ENCODE results near the gene MAP4K4. TPM values are rescaled to one million over a fixed set of nuclear protein-coding genes. Genes with fewer than 3 reads are reported as not detected.

The MAP4K4 gene
- total RNA-seq, 1 donor from 2014 or later, result 91.9 TPM

DNA sequence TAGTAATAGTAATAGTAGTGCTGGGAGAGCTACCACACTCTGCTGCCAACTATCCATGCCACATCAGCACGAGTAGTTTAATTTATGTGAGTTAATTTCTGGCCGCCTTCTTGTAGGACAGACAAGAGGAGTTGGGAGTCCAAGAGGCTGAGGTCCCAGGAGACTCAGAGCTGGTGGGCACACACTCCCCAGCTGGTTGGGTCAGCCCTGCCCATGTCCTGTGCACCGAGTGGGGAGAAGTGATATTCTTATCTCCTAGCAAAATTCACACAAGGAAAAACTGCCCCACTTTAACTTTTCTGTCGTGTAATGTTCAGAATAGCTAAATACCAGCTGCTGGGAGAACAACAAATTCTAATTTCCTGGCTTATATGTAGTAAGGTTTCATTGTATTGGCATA lies 15.2 kb upstream of the MAP4K4 start:
- H3K4me1 Mint-ChIP-seq, result peaks cover 3% of the 10 kb centered on the region

GRCh38 chr2:101684313-101684712 lies 13.2 kb upstream of the MAP4K4 start:
- Mint-ChIP-seq H3K9me3 (peaks cover 2% of the 10 kb centered on the region), H3K4me3 (no peak overlapping the region), H3K27me3 (ENCODE audit: insufficient read depth, low read depth) (peaks cover 3% of the 10 kb centered on the region), H3K27ac (no peak overlapping the region), H3K36me3 (no peaks in the 10 kb centered on the region), H3K4me1 (peaks cover 2% of the 10 kb centered on the region)
- H3F3A ChIP-seq (ENCODE audit: low read depth), result no peaks in the 10 kb centered on the region
- H3K79me2 ChIP-seq (ENCODE audit: low read depth), result no peaks in the 10 kb centered on the region
- no peaks in the 10 kb centered on the region for H4K20me1 ChIP-seq (ENCODE audit: low read depth)
- no peaks in the 10 kb centered on the region for H3K36me3 ChIP-seq
- no peak for TF ChIP-seq CTCF (IDR thresholded peaks at IDR 0.05)
- TF ChIP-seq EZH2 (IDR thresholded peaks at IDR 0.05), result no peak
- no peak for TF ChIP-seq EZH2phosphoT487 (IDR thresholded peaks at IDR 0.05)
- H3K27ac ChIP-seq, result no peak overlapping the region
- H3K4me2 ChIP-seq, result no peak overlapping the region
- no peak overlapping the region for H3K4me3 ChIP-seq
- no peak overlapping the region for H2AFZ ChIP-seq (replicated peaks)
- H3K9me3 ChIP-seq (ENCODE audit: low read depth), result no peaks in the 10 kb centered on the region
- H3K9ac ChIP-seq, result no peak overlapping the region
- no peaks in the 10 kb centered on the region for H3K27me3 ChIP-seq
- H3K4me1 ChIP-seq, result no peaks in the 10 kb centered on the region
- DNase-seq (ENCODE audit: low spot score), result no peak

More for the DNA sequence above, 15.2 kb upstream of the MAP4K4 start:
- Histone ChIP-seq H3F3A (ENCODE audit: low read depth) (no peaks in the 10 kb centered on the region), H2AFZ (replicated peaks) (no peak overlapping the region), H3K27ac (no peak overlapping the region), H3K36me3 (no peaks in the 10 kb centered on the region), H3K27me3 (no peaks in the 10 kb centered on the region), H3K79me2 (ENCODE audit: low read depth) (no peaks in the 10 kb centered on the region), H4K20me1 (ENCODE audit: low read depth) (no peaks in the 10 kb centered on the region), H3K4me1 (no peaks in the 10 kb centered on the region), H3K9ac (no peak overlapping the region), H3K9me3 (ENCODE audit: low read depth) (no peaks in the 10 kb centered on the region), H3K4me2 (no peak overlapping the region), H3K4me3 (no peak overlapping the region)
- no peak for TF ChIP-seq EZH2 (IDR thresholded peaks at IDR 0.05)
- no peaks in the 10 kb centered on the region for H3K36me3 Mint-ChIP-seq
- no peak overlapping the region for H3K4me3 Mint-ChIP-seq
- no peak for DNase-seq (ENCODE audit: low spot score)
- no peak overlapping the region for H3K27ac Mint-ChIP-seq
- H3K27me3 Mint-ChIP-seq (ENCODE audit: insufficient read depth, low read depth), result peaks cover 3% of the 10 kb centered on the region
- no peaks in the 10 kb centered on the region for H3K9me3 Mint-ChIP-seq

GRCh38 chr2:101688261-101688660 lies 9.2 kb upstream of the MAP4K4 start:
- TF ChIP-seq EZH2phosphoT487 (IDR thresholded peaks at IDR 0.05), result no peak
- no peak for TF ChIP-seq CTCF (IDR thresholded peaks at IDR 0.05)
- TF ChIP-seq EZH2 (IDR thresholded peaks at IDR 0.05), result no peak
- Mint-ChIP-seq H3K9me3 (peaks cover 2% of the 10 kb centered on the region), H3K4me3 (no peak overlapping the region), H3K36me3 (no peaks in the 10 kb centered on the region), H3K27me3 (ENCODE audit: insufficient read depth, low read depth) (peaks cover 2% of the 10 kb centered on the region), H3K4me1 (no peaks in the 10 kb centered on the region), H3K27ac (no peak overlapping the region)
- Histone ChIP-seq H3K9me3 (ENCODE audit: low read depth) (no peaks in the 10 kb centered on the region), H2AFZ (replicated peaks) (no peak overlapping the region), H3K36me3 (no peaks in the 10 kb centered on the region), H3K27me3 (no peaks in the 10 kb centered on the region), H3K27ac (no peak overlapping the region), H4K20me1 (ENCODE audit: low read depth) (no peaks in the 10 kb centered on the region), H3K4me3 (no peak overlapping the region), H3K79me2 (ENCODE audit: low read depth) (no peaks in the 10 kb centered on the region), H3F3A (ENCODE audit: low read depth) (no peaks in the 10 kb centered on the region), H3K4me2 (no peak overlapping the region), H3K4me1 (no peaks in the 10 kb centered on the region), H3K9ac (no peak overlapping the region)
- DNase-seq (ENCODE audit: low spot score), result no peak

DNA sequence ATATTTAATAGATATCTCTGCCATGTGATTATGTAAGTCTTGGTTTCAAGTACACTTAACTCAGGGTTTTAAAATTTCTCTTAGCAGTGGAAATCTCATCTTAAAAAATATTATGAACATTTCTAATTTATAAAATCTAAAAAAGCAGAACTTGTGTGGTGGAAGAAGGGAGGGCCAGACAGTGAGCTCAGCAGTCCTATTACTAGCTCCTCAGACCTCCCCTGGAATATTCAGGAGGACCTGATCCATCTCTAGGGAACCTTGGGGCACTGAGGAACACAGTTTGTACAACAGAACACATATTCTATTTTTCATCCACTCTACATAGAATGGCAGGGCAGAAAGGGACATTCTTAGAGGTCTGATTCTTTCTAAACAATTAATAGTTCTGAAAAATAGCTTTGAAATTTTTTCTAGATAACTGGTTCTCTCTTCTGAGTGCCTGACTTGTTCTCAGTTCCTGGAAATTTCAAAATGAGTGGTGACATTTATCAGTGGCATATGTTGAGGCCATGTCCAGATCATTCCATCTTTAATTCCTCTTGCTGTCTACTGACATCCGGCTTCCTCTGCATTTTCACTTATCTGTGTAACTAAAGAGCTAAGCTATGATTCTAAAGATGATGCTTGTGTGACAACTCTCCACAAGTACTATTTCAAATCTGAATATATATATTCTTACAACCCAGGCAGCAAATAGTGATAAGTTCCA lies 8.2 kb upstream of the MAP4K4 start:
- no peaks in the 10 kb centered on the region for H3K4me1 ChIP-seq
- H4K20me1 ChIP-seq (ENCODE audit: low read depth), result no peaks in the 10 kb centered on the region
- DNase-seq (ENCODE audit: low spot score), result no peak
- H3K79me2 ChIP-seq (ENCODE audit: low read depth), result no peaks in the 10 kb centered on the region
- H3K36me3 Mint-ChIP-seq, result no peaks in the 10 kb centered on the region
- TF ChIP-seq CTCF (IDR thresholded peaks at IDR 0.05) (no peak), EZH2 (IDR thresholded peaks at IDR 0.05) (no peak), EZH2phosphoT487 (IDR thresholded peaks at IDR 0.05) (no peak)
- no peak overlapping the region for H2AFZ ChIP-seq (replicated peaks)
- H3K27me3 Mint-ChIP-seq (ENCODE audit: insufficient read depth, low read depth), result peaks cover 2% of the 10 kb centered on the region
- no peaks in the 10 kb centered on the region for H3F3A ChIP-seq (ENCODE audit: low read depth)
- no peak overlapping the region for H3K27ac ChIP-seq
- H3K36me3 ChIP-seq, result no peaks in the 10 kb centered on the region
- no peak overlapping the region for H3K9ac ChIP-seq
- H3K27me3 ChIP-seq, result no peaks in the 10 kb centered on the region
- H3K4me1 Mint-ChIP-seq, result no peaks in the 10 kb centered on the region
- H3K4me3 ChIP-seq, result no peak overlapping the region
- H3K4me2 ChIP-seq, result no peak overlapping the region
- H3K9me3 ChIP-seq (ENCODE audit: low read depth), result no peaks in the 10 kb centered on the region
- H3K4me3 Mint-ChIP-seq, result no peak overlapping the region
- H3K27ac Mint-ChIP-seq, result no peak overlapping the region
- peaks cover 2% of the 10 kb centered on the region for H3K9me3 Mint-ChIP-seq

Data from neural progenitor cell (in vitro differentiated cells).